Right ventricle myocardium superior (tissue), 1 donor: ENCODE data around the gene SYNE3. TPM values are rescaled to one million over a fixed set of nuclear protein-coding genes. Genes with fewer than 3 reads are reported as not detected.

ENCODE experiments used
- ATAC-seq: fragments of 200-7000 bp; cut with Tn5 transposase; one replicate; pipeline ENCODE4 v1.9.1; 2020; ENCODE audit warnings: mild to moderate bottlenecking; ENCODE audit not compliant: poor library complexity
- DNase-seq: peaks from one replicate; pipeline ENCODE4 v3.0.0-alpha.2; 2020
- intact Hi-C: fragments of 100-400 bp; cut with DNase I; formaldehyde crosslinking; loops from one replicate; pipeline ENCODE4 v1.11.2; 2022
- total RNA-seq: library from RNA; stranded (reverse); fragmentation: NEBNext Ultra II Directional; extraction: Animal tissue kit (Norgen Biotek cat#: 25700); gene quantifications from one replicate; pipeline ENCODE4 v1.2.1, GENCODE V29; 2021
- donor health status: DM: no; HTN: yes; CAD: no; lungs with severe emphysema.

Gene SYNE3
- total RNA-seq, 1 donor from 2014 or later, result 15.1 TPM

DNA sequence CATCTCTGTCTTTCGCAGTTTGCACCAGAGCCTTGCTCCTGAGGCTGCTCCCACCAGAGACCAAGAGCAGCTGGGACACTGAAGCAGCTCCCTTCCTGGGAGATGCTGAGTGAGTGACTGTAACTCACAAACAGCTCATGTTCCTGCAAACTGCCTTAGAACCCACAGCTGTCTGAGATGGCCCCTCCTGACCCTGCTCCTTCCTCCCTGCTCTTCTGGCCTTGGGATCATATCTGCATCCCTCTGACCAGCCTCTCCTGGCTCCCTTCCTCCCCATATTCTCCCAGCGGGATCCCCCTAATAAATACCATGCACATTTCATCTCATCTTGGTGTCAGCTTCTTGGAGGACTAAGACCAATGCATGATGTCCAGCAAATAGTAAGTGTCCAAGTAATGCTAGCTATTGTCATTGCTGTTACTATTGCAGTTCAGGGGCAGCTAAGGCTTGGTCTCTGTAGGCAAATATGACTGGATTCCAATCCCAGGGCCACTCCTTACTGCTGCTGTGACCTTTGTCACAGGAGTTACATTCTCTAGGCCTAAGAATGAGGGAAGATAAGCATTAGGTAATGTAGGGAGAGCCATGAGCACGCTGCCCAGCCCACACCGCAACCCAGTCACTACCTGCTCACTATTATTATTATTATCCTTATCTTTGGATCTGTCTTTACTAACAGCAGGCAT, 47.9 kb downstream of the SYNE3 start:
- no peak for DNase-seq
- peak; percentile 11 for ATAC-seq
- intact Hi-C loops, result loop anchor here (5.0 kb wide), 1 partner anchor 49 kb away; the partner anchor contains the start of gene SYNE3

DNA sequence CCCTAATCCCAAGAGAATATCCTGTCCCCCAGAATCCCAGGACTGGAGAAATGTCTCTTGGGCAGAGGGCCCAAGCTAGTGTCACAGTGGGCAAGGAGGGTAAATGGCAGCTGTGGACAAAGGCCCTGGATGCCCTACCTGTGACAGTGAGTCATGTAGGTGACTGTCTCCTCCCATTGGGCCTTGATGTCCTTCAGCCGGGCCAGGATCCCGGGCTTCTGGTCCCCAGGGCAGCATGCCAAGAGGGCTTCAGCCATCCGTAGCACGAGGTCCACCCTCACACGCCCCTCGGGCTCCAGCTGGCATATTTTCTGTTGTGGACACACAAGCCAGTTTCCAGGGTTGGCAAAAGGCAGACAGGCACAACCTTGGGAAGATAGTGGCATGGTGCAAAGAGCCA, 48.8 kb downstream of the SYNE3 start:
- DNase-seq, result no peak
- peak; percentile 12 for ATAC-seq
- intact Hi-C loops, result loop anchor here (5.0 kb wide), 1 partner anchor 50 kb away; the partner anchor contains the start of gene SYNE3

DNA sequence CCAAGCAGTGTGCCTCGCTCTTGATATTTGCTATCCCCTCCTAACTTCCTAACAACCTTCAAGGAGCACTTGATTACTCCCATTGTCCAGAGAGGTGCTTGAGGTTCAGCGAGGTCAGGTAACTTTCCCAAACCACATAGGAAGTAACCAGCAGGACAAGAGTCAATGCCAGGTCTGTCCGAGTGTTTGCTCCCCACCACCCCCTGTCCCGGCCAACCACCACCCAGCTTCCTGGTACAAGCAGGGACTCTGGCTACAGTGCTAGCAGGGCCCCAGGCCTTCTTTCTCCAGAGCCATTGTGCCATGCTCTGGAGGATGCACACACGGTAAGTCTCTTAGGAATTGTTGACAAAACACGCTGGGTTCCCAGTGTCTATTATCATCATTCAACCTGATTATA, 49.2 kb downstream of the SYNE3 start:
- ATAC-seq, result peak; percentile 43
- intact Hi-C loops, result loop anchor here (5.0 kb wide), 1 partner anchor 50 kb away; the partner anchor contains the start of gene SYNE3
- DNase-seq, result no peak

Other genes with a start within 250 kb of the SYNE3 start
- gene CLMN, start 196.7 kb downstream of the SYNE3 start, total RNA-seq, result 9.0 TPM
- 85.4 TPM for gene GLRX5, start 18.4 kb upstream of the SYNE3 start, total RNA-seq
- gene TCL1B, start 169.8 kb upstream of the SYNE3 start, total RNA-seq, result not detected
- not detected for gene TCL1A, start 197.5 kb upstream of the SYNE3 start, total RNA-seq